ENCODE results near the gene ADAMTSL1.
A peak's percentile ranks its signal among the peaks of the same experiment; 100 is the strongest.

The ADAMTSL1 gene

DNA sequence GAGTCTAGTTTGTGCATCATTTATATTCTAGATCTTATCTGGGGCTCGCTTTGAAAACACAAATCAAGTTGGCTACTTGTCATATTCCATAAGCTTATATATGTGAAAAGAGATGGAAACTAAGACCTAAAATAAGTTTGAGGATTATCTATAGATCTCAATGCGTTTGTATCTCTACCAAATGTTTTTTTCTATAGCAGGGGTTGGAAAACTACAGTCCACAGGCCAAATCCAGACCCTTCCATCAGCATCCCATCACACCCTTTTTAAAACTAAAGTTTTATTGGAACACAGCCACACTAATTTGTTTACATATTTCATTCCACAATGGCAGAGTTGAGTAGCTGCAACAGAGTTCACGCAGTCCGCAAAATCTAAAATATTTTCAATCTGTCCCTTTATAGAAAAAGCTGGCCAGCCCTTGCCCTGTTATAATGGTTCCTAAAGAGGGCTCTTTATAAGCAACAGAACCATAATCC is 230.0 kb downstream of the ADAMTSL1 start:
- no peak for FAIRE-seq

DNA sequence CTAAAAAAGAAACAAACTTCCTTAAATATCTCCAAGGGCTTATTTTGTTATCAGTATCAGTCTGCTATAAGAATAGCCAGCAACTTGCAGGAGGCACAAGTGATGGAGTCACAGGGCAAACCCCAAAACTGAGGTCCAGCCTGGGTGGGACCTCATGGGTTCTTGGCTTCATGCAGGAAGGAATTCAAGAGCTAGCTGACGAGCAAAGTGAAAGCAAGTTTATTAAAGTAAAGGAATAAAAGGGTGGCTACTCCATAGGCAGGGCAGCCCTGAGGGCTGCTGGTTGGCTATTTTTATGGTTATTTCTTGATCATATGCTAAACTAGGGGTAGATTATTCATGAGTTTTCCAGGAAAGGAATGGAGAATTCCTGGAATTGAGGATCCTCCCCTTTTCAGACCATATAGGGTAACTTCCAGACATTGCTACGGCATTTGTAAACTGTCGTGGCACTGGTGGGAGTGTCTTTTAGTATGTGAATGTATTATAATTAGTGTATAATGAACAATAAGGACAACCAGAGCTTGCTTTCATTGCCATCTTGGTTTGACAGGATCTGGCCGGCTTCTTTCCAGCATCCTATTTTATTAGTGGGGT is 231.9 kb downstream of the ADAMTSL1 start:
- FAIRE-seq, result no peak

- no peak for FAIRE-seq
Observed at GRCh38 chr9:18706648-18707047, 232.7 kb downstream of the ADAMTSL1 start.

GRCh38 chr9:18707061-18707461 is 233.1 kb downstream of the ADAMTSL1 start:
- no peak for FAIRE-seq

- no peak for FAIRE-seq
Observed at GRCh38 chr9:18707489-18708205, 233.7 kb downstream of the ADAMTSL1 start.

- peak; percentile 13 for FAIRE-seq
Observed at GRCh38 chr9:18708429-18708828, 234.5 kb downstream of the ADAMTSL1 start.

- no peak for FAIRE-seq
Observed at GRCh38 chr9:18710065-18710464, 236.1 kb downstream of the ADAMTSL1 start.

- no peak for FAIRE-seq
Observed at GRCh38 chr9:18717759-18718158, 243.8 kb downstream of the ADAMTSL1 start.

GRCh38 chr9:18718393-18718792 is 244.4 kb downstream of the ADAMTSL1 start:
- FAIRE-seq, result no peak

GRCh38 chr9:18718932-18719331 is 245.0 kb downstream of the ADAMTSL1 start:
- FAIRE-seq, result no peak

GRCh38 chr9:18720691-18721090 is 246.7 kb downstream of the ADAMTSL1 start:
- FAIRE-seq, result no peak

GRCh38 chr9:18721267-18721994 is 247.5 kb downstream of the ADAMTSL1 start:
- no peak for FAIRE-seq

GRCh38 chr9:18721995-18722310 is 248.0 kb downstream of the ADAMTSL1 start:
- no peak for FAIRE-seq

- no peak for FAIRE-seq
Observed at GRCh38 chr9:18722882-18723281, 248.9 kb downstream of the ADAMTSL1 start.

GRCh38 chr9:18723366-18723765 is 249.4 kb downstream of the ADAMTSL1 start:
- FAIRE-seq, result no peak

GRCh38 chr9:18726546-18726945 is 252.6 kb downstream of the ADAMTSL1 start:
- FAIRE-seq, result no peak

DNA sequence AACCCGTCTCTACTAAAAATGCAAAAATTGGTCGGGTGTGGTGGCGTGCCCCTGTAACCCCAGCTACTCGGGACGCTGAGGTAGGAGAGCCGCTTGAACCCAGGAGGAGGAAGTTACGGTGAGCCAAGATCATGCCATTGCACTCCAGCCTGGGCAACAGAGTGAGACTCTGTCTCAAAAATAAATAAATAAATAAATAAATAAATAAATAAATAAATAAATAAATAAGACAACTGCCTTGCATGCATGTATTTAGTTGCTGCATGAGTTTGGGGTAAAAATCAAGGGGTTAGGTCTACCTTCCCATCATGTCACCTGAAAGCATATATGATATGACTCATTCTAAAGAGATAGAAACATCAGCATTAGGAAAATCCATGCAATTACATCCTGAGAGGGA is 254.0 kb downstream of the ADAMTSL1 start:
- no peak for FAIRE-seq

GRCh38 chr9:18728642-18729041 is 254.7 kb downstream of the ADAMTSL1 start:
- FAIRE-seq, result no peak

DNA sequence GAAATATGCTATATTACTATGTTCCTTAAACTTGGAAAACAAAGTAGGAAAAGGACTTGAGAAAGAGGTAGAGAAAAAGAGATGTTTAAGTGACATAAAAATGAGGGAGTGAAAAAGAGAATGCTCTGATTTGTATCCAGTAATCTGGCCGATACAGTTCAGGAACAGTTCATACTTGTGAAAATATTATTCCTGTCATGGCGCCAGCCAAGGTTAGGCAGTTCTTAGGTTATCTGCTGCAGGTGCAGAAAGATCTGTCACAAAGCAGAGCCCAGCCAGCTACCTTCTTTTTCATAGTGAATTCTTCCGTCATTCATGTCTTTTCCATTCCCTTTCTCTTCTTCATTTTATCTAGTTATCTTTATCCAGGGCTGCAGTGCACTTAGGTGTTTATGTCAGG is 256.3 kb downstream of the ADAMTSL1 start:
- FAIRE-seq, result no peak

DNA sequence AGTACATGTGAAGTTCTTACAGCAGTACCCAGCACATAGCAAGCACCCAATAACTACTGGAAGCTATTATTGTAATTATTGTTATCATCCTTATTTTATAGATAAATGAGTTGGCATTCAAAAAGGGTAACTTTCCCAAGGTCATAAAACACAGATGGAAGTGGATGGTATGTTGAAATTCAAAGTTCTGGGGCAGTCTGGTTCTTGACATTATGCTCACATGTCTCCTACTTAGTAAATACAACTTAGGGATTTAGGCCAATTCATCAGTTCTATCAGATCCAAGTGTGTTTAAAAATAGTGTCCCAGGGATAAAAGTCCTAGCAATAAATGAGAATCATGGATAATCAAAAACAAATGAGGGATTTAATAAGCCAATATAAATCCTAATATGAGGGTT is 265.2 kb downstream of the ADAMTSL1 start:
- no peak for FAIRE-seq

DNA sequence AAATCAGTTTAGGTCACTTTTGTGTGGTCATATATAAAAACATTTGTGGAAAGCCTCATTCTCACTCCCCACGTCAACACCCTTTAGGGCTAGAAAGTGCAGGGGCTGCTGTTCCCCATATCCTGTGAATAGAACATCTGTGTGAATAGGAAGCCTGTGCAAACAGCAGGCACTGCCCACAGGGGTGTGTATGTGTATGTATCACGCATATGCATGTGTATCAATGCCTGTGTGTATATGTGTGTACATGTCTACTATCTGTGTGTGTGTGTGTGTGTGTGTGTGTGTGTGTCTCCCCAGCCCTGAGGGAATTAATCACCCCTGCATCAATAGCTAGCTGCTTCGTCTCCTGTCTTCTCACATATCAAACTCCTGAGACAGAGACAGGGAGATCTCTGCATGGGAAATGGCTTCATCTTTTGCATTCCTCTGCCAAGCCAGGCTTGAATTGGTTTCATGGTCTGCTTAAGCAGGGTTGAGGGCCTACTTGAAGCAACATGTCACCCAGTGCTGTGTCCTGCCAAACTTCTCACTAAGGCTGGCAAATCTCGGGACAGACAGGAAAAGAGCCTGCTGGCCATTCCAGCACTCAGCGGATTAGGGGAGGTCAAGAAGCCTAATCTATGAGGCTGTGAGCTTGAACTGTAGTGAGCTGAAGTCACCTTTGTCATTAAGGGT is 265.8 kb downstream of the ADAMTSL1 start:
- no peak for FAIRE-seq

GRCh38 chr9:18741359-18741758 is 267.4 kb downstream of the ADAMTSL1 start:
- FAIRE-seq, result no peak

GRCh38 chr9:18741945-18742344 is 268.0 kb downstream of the ADAMTSL1 start:
- no peak for FAIRE-seq

GRCh38 chr9:18743421-18743820 is 269.5 kb downstream of the ADAMTSL1 start:
- no peak for FAIRE-seq

Data from islet of Langerhans (tissue), 1 donor.